HG02763 (cell line): ENCODE results near the gene OSBPL9.

ENCODE experiments used
- ATAC-seq: cut with Tn5 transposase; IDR thresholded peaks from one replicate; pipeline ENCODE4 v1.9.1; 2021; ENCODE audit warnings: mild to moderate bottlenecking, moderate library complexity; ENCODE audit not compliant: unreplicated experiment

OSBPL9 gene

DNA sequence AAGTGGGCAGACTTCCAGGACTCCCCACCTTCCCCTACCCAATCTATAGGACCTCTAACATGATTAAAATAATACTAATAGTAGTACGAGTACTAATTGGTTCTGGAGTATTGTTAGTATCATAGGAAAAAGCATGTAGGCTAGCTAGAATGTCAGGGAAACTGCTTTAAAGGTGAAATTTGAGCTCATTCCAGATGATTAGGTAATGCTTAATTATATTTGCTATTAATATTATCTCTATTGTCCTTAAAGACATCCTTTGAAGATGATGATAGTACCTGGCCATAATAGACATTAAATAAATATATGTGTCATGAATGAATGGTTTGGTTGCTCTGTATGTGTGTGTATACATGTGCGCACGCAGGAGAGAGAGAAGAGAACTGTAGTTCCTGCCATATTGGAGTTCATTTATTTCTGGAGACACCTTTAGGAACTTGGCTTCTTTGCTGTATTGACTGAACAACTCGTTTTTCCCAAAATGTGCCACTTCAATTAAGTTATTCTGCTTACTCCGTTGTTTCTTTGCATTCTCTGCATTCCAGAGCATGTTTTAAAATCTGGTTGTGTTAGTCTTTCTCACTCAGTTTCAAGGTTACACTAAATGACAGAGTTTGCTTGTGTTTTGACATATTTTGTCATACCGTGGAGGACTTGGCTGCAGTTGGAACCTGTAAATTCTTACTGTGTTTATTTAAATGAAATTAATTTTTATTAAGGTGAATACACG, 117.1 kb downstream of the OSBPL9 start:
- no peak for ATAC-seq

DNA sequence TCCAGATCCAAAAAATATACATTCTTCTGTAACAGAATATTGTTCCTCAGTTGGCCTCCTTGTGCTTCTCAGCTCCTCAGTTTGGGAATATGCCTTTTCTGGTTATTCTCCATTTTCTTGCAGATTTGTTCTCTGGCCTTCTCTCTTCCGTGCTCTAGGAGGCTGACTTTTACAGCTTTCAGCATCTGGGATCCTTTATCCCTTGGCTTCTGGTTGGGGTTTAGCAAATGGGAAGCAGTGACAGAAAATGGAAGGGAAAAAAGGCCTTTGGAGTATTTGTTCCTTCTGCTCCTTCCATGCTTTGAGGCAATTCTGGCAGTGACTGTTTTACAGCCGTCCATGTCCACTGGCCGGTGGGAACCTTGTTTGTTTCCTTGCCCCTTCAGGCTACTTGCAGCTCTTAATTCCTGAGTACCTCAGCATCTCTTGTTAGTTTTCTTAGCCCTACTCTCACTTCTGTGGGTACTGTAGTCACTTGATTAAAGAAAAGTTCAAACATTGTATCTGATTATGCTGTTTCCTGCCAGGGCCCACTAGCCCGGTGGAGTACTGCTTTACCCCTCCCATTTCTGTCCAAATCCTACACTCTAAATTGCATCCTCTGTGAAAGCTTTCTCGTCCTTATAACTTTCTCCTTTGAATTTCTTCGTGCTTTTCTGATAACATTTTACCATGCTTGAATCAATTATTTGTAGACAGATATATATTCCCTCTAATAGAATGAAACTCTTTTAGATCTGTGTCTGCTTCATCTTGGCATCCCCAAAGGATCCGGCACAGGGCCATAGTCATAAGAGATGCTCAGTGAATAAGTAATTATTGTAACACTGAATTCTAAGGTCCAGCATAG, 118.2 kb downstream of the OSBPL9 start:
- no peak for ATAC-seq

DNA sequence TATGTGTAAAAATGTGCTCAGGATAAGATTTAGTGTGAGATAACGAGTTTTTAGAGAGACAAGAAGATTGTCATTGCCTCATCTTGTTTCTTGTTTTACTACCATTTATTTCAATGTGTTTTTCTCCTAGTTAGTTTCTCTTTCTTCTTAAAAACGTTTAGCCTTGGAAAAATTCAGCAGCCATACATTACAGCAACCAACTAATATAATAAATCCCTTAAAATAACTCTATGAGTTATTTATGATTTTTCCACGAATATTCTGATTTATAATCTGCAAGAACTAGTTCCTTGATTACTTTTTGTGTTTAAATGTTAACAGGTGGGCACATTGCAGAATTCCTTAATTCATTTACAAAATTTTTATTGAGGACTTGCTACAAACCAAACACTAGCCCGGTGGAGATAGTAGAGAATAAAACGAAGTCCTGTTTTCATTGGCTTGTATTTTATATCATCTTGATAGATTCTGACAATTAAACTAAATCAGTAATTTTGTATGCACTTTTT, 118.9 kb downstream of the OSBPL9 start:
- ATAC-seq, result no peak

DNA sequence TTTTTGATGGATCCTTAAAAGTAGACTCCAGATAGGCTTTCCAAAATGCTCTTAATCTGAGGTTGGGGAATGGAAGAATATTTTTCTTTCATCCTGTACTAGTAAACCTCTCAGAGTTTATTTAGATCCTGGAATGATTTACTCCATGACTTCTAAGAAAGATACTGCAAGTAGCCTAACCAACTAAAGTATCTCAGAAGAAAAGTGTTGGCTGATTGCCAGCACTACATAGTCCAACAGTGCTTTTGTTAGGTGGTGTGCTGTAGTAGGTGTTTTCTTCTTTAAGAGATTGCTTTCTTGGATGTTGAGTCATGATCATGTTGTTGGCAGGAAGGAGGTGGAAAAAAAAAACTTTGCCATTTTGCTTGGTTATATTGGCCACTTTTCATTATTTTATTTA, 119.8 kb downstream of the OSBPL9 start:
- no peak for ATAC-seq

DNA sequence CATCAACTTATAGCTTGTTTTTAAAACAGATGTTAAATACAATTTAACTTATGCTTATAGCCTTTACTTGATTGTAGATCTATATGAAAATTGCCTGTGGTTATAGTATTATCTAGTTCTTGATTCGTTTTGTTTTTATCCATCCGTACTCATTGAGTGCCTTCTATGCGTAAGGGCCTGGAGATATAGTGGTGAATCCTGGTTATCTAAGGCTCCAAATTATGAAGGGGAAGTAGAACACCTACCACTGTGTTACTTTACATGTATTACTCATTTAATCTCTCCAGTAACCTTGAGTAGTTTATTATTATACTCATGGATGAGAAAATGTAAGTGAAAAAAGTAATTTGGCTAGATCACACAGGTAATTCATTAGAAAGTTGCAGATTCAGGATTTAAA, 121.8 kb downstream of the OSBPL9 start:
- no peak for ATAC-seq

DNA sequence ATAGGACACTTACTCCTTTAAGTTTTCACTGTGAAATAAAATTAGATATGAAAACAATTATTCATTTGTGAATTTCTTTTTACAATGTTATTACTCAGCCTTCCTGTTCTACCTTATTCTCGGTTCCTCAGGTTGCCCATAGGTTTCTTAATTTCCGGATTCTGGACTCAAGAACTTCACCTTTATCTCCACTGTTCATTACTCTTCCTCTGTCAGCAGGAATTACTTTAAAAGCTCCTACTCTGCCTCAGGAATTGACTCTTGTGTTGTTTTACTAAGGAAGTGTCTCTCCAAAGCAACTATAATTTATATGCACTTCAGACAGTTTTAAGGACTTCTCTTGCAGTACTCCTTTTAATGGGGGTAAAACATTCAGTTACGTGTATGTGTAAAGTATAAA, 123.8 kb downstream of the OSBPL9 start:
- ATAC-seq, result no peak

DNA sequence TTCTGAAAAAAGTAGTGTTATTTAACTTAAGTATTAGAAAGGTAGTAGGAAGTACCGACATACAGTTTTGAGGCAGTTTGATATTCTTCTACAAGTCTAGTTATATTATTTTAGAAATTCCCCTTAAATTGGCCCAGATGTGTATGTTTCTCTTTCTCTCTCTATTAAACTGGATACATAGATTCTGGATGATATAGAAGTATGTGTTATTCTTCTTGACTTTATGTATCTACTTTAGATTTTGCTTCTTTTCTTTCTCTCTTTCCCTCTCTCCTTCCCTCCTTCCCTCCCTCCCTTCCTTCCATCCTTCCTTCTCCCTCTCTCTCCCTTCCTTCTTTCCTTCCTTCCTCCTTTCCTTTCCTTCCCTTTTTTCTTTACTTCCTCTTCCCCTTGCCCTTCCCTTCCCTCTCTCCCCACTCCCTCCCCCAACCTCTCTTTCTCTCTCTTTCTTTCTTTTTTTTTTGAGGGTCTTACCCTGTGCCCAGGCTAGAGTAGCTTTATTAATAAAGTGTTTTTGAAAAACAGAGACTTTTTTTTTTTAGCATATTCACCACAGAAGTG, 124.3 kb downstream of the OSBPL9 start:
- no peak for ATAC-seq

DNA sequence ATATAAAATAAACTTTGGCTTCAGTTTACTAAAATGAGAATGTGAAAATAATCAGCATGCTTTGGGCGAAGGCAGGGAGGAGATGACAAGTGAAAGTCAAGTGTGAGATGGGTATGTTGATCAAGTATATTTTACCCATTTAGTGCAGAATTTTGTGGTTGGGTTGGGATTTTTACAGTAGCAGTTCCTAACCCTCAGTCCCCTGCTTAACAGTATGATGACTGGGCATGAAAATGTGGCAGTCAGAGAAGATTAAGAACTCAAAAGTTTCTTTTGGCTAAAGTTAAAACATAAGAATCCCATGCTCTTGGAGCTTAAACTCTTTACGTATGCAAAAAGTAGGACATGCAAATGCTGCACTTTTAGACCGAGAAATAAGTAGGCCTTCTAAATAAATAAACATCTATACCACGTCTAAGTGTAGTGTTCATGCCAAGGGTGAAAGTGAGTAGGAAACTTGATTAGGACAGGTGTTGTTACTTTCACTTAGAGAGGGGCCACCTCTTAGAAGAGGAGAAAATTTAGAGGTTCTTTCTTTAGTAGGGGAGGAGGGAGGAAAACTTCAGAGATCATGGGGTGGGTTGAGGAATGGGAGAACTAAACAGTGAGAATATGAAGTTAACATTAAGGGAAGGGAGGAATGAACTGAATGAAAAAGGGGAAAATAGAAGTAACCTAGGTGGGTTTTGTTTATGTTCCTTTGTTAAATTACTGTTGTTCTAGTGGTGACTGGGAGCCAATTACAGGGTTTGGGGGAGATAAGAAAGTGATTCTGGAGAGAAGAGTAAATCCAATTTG, 127.8 kb downstream of the OSBPL9 start:
- ATAC-seq, result no peak

DNA sequence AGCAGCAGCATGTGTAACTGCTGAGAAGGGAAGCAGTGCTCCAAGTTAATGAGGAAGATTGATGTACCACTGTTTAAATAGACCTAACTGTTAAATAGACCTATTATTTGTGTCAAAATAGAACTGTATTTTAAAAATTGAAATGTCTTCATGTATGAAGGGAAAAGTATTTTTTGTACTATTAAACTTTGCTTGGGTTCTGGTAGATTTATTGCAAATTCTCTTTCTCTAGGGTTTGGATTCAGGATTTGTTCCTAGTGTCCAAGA, 128.3 kb downstream of the OSBPL9 start:
- ATAC-seq, result no peak

DNA sequence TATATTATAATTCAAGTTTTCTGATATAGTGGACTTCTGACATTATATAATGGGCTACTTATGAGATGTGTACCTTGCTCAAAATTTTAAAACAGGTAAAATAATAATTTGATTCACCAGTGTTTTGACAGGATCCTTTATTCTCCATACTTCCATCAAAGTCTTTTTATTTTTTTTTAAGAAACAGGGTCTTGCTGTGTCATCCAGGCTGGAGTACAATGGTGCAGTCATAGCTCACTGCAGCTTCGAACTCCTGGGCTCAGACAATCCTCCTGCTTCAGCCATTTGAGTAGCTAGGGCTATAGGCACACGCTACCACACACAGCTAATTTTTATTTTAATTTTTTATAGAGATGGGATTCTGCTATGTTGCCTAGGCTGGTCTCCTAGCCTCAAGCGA, 132.3 kb downstream of the OSBPL9 start:
- ATAC-seq, result no peak

DNA sequence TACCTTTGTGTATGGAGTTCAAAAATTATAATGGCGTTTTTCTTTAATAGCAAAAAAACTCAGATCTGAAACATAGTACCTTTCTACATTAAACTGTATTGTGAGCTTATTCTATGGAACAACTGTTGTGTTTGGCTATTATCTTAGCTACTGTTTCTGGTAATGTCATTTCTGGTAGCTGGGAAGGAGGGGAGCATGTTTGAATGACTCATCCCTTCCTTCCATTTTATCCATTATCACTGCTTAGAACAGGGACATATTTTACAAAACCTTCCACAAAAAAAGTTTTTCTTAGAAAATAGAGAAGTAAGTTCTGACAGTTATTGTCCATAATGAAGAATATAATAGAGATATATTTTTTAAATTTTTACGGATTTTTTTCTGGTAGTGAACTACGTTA, 133.3 kb downstream of the OSBPL9 start:
- no peak for ATAC-seq

DNA sequence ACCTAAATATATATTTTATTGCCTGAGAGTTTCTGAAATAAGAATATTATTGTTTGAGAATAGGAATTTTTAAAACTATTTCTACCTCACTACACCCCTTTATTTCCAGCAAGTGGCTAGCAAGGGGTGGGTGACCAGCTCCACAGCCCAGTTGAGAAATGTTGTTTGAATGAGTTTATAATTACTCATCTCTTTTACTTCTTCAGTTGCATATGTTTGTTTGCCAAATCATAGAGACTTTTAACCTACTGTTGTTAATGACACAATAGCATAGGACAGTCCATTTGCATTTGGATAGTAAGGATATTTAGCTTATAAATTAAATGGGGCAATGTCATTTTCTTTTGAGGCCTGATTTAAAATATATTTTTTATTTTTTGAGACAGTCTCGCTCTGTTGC, 133.8 kb downstream of the OSBPL9 start:
- ATAC-seq, result no peak

DNA sequence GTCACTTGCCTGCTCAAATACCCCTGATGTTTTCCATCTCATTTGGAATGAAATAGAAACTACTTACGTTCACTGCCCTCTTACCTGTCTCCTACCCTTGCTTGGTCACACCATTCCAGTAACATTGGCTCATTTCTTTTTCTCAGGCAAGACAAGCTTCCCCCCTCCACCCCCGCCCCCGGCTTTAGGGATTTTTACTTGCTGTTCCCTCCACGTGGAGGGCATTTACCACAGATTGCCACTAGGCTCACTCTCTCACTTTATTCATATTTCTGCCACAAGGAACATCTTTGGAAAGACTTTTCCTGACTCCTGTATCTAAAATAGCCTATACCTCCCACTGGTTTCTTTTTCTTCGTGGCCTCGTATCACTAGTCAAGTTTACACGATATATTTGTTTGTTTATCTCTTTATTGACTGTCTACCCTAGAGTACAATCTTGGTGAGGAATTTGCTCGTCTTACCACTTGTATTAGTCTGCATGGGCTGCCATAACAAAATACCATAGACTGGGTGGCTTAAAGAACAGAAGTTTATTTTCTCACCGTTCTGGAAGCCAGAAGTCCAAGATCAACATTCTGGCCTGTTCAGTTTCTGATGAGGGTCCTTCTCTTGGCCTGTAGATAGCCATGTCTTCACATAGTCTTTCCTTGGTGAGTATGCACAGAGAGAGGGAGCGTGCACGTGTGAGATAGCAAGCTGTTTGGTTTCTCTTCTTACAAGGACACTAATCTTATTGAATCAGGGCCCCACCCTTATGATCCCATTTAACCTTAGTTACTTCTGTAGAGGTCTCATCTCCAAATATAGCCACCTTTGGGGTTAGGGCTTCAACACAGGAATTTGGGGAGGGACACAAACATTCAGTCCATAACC, 135.4 kb downstream of the OSBPL9 start:
- no peak for ATAC-seq

DNA sequence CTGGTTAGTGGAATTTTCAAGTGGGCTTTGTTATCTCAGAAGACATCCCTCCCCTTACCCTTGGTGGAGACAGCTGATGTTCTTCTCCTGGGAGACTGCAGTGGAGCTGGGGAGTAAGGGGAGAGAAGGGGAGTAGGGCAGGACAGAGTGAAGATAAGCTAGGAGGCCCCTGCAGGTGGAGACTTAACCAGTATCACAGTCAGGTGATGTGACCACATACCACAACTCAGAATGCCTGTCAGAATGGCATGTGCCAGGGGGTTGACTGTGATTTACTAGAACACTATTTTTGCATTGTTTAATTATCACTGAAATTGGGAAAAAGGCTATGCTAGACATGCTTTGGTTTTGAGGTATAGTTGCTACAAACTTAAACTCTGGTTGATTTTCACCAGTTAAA, 137.1 kb downstream of the OSBPL9 start:
- no peak for ATAC-seq

DNA sequence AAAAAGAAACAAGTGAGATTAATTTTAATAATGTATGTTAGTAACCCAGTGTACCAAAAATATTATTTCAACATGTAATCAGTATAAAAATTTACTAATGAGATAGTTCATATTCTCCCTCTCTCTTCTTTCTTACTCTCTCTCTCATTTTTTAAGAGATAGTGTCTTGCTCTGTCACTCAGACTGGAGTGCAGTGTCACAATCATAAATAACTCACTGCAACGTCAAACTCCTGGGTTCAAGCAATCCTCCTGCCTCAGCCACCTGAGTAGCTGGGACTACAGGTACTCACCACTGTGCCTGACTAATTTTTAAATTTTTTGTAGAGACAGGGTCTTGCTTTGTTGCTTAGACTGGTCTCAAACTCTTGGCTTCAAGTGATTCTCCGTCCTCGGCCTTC, 137.8 kb downstream of the OSBPL9 start:
- no peak for ATAC-seq

DNA sequence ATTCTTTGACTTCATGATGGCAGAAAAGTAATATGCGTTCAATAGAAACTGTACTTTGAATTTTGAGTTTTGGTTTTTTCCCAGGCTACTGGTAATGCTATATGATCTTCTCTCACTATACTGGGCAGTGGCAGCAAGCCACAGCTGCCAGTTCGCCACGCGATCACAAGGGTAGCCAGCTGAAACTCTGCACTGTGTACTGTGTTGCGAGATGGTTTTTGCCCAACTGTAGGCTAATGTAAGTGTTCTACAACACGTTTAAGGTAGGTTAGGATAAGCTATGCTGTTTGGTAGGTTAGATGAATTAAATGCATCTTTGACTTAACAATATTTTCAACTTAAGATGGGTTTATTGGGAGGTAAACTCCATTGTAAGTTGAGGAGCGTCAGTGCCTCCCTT, 138.5 kb downstream of the OSBPL9 start:
- ATAC-seq, result no peak

DNA sequence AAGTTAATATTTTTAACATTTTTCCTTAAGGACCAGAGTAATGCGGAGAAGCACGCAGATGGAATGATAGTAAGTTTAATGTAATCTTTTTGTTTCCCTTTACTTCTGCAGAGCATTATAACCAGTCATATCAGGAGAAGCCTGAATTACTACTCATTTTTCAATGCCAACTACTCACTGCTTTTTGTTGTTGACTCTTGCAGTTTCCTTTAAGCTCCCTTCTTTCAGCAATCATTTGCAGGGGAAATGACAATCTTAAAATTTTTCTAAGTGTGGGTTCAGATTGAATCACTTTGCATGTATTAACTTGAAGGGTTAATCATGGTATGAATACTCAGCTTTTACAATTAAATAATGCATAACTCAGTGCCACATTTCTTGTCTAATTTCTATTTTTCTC, 139.4 kb downstream of the OSBPL9 start:
- ATAC-seq, result no peak

DNA sequence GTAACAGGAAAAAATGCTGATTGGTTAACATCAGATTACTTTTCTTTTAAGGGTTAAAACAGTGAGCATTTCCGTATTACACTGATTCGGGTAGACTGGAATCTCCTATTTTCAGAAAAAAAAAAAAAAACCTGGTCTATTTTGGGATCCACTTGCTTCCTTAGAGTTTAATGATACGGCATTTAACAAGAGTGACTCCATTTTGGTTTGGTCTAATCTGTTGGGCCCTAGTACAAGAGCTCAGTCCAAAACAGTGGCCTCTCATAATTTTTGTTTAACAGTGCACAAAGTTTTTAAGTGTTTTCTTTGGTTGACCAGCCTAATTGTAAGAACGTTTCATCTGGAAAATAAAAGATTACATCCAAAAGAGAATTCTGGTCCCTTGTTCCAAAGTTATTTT, 141.4 kb downstream of the OSBPL9 start:
- no peak for ATAC-seq

DNA sequence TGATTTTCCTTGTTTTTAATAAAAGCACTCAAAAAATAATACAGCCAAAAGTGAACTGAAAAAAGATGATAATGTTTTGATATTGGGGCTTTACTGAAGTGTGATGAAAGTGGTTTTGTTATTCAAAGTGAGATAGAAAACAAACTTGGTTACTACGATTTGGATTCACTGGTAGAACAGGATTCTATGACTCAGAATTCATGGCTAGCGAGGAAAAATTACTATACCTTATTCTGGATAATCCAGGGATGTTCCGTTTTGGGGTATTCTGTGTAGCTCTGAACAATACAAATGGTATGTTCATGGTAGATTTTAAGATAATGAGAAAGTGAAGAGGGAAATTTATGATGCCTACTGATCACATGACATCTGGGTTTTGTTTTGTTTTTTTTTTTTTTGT, 144.0 kb downstream of the OSBPL9 start:
- ATAC-seq, result no peak

DNA sequence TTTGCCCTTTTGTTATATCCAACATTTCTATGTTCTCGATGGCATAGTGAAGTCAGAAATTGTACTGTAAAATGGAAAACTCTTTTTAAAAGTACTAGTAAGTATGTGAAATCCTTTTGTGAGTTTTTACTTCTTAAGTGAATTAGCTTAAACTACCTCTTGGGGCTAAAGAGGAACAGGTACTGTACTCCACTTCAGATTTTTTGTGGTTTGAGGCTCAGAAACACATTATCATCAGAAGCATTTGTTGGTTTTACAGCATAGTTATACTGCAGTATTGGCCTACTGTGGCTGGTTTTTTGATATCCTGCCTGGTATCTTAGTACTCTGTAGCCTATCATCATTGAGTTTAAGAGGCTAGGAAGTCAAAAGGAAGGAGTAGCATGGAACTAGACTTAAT, 144.5 kb downstream of the OSBPL9 start:
- ATAC-seq, result no peak
